Activated CD8-positive, alpha-beta memory T cell treated with anti-CD3 and anti-CD28 coated beads for 24 hours (primary cell): ENCODE measurements around the gene DHRS11.
"Not testable (repeated sequence)": the region's sequence is repeated elsewhere in the genome, so short reads cannot be mapped to it uniquely, and the experiment has no call there.

ENCODE experiments used
- DNase-seq: peaks from one replicate; pipeline ENCODE4 v3.0.0-alpha.2; 2020

The DHRS11 gene

DNA sequence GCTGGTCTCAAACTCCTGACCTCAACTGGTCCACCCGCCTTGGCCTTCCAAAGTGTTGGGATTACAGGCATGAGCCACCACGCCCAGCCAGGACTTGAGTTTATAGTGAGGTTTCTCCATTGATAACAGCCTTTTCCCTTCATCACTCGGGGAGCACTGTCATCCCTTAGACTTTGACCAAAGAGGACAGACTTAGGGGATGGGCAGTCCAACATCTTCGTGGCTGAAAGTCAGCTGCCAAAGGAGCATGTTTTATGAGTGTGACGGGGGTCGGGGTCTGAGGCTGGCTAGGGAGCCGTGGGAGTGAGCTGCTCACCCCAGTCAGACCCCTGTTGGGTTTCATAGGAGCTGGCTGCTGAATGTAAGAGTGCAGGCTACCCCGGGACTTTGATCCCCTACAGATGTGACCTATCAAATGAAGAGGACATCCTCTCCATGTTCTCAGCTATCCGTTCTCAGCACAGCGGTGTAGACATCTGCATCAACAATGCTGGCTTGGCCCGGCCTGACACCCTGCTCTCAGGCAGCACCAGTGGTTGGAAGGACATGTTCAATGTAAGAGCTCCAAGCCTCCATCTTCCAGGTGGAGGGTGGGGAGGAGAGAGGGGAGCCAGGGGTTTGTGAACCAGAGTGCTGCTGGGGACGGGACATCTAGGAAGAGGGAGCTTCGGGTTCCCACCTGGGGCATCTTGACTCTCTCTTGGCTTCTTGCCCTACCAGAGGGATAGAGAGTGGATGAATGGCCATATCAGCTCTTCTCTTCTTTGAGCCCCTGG is 3.1 kb downstream of the DHRS11 start:
- no peak for DNase-seq

GRCh38 chr17:36597226-36597625 is 5.5 kb downstream of the DHRS11 start:
- DNase-seq = no peak

GRCh38 chr17:36597866-36598777 is 6.4 kb downstream of the DHRS11 start:
- no peak for DNase-seq

DNA sequence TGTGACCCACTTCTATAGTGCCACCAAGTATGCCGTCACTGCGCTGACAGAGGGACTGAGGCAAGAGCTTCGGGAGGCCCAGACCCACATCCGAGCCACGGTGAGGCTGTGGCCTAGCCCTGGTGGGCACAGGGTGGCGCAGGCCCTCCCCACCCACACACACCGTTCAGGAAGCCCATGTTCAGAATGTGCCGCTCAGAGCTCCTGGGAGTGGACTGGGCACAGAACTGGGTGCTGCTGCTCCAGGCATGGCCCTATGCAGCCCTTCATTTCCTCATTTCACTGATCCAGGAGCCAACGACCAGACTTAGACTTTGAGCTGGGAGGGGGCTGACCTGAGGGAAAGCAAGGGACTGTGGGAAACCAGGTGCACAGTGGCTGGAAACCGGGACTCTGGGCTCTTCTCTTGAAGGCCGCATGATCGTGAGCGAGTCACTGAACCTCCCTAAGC is 7.3 kb downstream of the DHRS11 start:
- DNase-seq = no peak

- DNase-seq = no peak
These were observed 8.0 kb downstream of the DHRS11 start for GRCh38 chr17:36599546-36600250.

GRCh38 chr17:36600465-36600864 is 8.8 kb downstream of the DHRS11 start:
- no peak for DNase-seq

DNA sequence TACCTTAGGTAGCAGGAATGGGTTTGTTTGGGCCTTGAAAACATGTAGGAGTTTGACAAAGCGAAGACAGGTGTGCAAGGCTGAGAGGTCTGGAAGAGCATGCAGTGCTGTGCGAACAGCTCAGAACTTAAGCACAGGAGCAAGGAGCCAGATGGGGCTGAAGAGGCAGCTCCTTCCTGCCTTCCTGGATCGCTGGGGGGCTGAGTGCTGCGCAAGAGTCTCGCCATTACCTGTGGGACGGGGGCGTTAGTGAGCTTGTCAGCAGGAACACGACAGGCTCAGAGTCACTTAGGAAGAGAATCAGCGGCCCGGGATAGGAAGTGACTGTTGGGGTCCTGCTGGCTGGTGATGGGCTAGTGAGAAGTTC is 9.2 kb downstream of the DHRS11 start:
- no peak for DNase-seq

DNA sequence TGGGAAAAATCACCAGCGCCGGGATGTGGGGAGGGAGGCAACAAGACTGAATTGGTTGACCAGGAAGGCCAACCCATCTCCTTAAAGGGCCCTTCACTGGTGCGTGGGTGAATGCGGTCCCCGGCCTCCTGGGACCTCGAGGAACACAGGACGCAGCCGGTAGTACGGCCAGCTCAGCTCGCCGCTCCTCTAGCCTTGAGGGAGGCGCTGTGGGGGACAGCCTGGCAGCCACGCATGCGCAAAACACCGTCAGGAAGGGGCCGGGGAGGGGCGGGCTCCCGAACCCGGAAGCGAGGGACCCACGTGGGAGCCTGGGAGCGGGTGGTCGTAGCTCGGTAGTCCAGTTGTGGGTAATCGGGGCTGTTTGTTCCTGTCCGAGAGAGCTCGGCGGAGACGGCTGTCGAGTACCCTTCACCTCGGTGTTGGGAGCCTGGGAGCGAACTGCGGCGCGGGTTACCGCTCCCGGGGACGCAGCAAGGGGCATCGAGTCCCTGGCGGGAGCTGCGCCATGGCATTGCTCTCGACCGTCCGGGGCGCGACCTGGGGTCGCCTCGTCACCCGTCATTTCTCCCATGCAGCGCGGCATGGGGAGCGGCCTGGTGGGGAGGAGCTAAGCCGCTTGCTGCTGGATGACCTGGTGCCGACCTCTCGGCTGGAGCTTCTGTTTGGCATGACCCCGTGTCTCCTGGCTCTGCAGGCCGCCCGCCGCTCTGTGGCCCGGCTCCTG is 9.8 kb downstream of the DHRS11 start, which contains the start of gene MRM1:
Gene MRM1, plus strand, starts transcription at position 281 of the 727 bp plus-strand sequence. Its CDS starts 228 bp downstream, at position 509.
- peak; percentile 97 for DNase-seq

- DNase-seq = peak; percentile 78
These were observed 10.5 kb downstream of the DHRS11 start for GRCh38 chr17:36602030-36602748.

GRCh38 chr17:36602924-36603384 is 11.3 kb downstream of the DHRS11 start:
- DNase-seq = peak; percentile 82

GRCh38 chr17:36605028-36605427 is 13.3 kb downstream of the DHRS11 start:
- DNase-seq = not testable (repeated sequence)

- no peak for DNase-seq
These were observed 16.6 kb downstream of the DHRS11 start for GRCh38 chr17:36608280-36608679.

- DNase-seq = no peak
These were observed 17.3 kb downstream of the DHRS11 start for GRCh38 chr17:36608794-36609497.

DNA sequence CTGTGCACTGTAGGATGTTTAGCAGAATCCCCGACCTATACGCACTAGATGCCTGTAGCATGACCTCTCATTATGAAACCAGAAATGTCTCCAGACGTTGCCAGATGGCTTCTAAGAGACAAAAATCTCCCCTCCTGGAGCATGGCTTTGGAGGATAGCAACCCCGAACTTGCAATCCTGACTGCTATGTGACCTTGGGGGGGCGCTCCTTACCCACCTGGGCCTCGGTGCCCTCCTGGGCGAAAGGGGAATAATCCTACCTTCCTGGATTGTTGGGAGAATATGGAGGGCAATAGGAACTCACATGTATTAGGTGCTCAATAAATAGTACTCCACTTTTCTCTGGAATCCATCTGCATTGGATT is 17.8 kb downstream of the DHRS11 start:
- no peak for DNase-seq

- DNase-seq = no peak
These were observed 18.8 kb downstream of the DHRS11 start for GRCh38 chr17:36610474-36610873.

DNA sequence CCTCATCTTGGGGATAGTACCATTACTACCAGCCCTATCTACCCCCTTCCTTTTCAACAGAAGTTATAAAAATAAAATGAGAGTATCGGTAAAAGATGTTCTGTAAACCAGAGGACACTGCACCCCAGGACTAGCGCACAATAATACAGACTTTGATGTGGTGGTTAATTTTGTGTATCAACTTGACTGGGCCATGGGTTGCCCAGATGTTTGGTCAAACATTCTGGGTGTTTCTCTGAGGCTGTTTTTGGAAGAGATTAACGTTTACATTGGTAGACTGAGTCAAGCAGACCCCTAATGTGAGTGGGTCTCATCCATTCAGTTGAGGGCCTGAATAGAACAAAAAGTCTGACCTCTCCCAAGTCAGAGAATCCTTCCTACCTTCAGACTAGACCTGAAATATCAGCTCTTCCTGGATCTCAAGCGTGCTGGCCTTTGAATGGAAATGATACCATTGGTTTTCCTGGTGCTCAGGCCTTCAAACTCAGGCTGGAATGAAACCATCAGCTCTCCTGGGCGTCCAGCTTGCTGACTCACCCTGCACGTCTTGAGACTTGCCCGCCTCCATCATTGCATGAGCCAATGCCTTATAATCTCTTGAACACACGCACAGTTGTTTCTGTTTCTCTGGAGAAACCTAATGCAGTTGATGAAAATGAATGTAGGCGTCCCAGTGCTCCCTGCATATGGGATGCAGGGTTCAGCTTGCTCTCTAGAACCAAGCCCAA is 19.8 kb downstream of the DHRS11 start:
- no peak for DNase-seq

DNA sequence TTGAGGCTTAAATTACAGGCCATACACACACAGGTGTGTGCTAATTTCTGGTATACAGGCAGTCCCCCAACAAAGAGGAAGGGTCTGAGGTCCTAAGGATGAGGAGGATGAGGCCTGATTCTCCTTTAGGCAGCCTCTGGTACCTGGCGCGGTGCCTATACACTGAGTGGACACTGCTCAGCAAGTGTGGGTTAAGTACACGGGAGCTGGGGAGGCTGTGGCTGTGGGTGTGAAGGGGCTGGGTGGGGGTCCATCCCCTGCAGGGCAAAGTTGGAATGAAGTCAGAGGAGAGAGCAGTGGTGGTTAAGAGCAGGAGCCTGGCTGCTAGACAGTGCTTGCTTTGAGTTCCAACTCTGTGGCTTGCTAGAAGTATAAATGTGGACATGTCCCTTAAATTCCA is 20.6 kb downstream of the DHRS11 start:
- DNase-seq = no peak

- no peak for DNase-seq
These were observed 21.5 kb downstream of the DHRS11 start for GRCh38 chr17:36613155-36613554.

GRCh38 chr17:36614081-36614480 is 22.4 kb downstream of the DHRS11 start:
- no peak for DNase-seq

DNA sequence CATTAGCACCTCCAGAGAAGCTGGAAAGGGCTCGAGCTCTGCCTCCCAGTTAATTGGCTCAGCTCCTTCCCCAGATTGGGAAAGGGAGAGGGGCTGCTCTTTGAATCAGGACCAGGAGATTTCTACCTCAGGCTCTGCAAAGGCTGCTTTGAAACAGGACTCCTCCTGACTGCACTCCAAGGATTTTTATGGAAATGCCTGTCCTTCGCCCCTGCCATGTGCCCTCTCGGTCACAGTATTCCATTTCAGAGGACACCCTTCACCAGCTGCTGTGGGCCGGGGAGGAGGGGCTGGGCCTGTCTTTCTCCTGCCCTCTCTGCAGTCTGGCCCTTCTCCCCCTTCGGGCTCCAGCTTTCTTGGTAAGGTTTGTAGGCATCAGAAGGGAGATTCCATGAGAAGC is 23.3 kb downstream of the DHRS11 start:
- no peak for DNase-seq
